IPS-18a (cell line): ENCODE results near the gene SGCA.

Source experiments
- H3K27ac ChIP-seq: one replicate; pipeline ENCODE4 v1.5.1; 2013; ENCODE audit warnings: low read length
- H3K27me3 ChIP-seq: one replicate; pipeline ENCODE4 v1.6.1; 2013; ENCODE audit warnings: mild to moderate bottlenecking, low read length; ENCODE audit not compliant: control insufficient read depth, insufficient read depth
- H3K36me3 ChIP-seq: one replicate; pipeline ENCODE4 v1.6.1; 2013; ENCODE audit warnings: low read depth, low read length; ENCODE audit not compliant: control insufficient read depth
- H3K4me1 ChIP-seq: one replicate; pipeline ENCODE4 v1.6.1; 2013; ENCODE audit warnings: low read depth, low read length; ENCODE audit not compliant: control insufficient read depth
- H3K4me3 ChIP-seq: one replicate; pipeline ENCODE4 v1.5.1; 2013; ENCODE audit warnings: low read length
- H3K9ac ChIP-seq: one replicate; pipeline ENCODE4 v1.6.1; 2013; ENCODE audit warnings: mild to moderate bottlenecking, low read length, moderate library complexity
- H3K9me3 ChIP-seq: one replicate; pipeline ENCODE4 v1.6.1; 2013; ENCODE audit warnings: low read depth, low read length; ENCODE audit not compliant: control insufficient read depth

SGCA gene

GRCh38 chr17:50222922-50223321 is 57.1 kb downstream of the SGCA start:
- H3K9me3 ChIP-seq: peaks cover 12% of the 10 kb centered on the region
- H3K4me3 ChIP-seq: no peak overlapping the region
- no peak overlapping the region for H3K27ac ChIP-seq
- H3K36me3 ChIP-seq: no peaks in the 10 kb centered on the region
- H3K9ac ChIP-seq: no peak overlapping the region
- H3K4me1 ChIP-seq: peaks cover 7% of the 10 kb centered on the region
- no peaks in the 10 kb centered on the region for H3K27me3 ChIP-seq
